AG10803 (cell line): ENCODE measurements around the gene FOXA1.
A peak's percentile ranks its signal among the peaks of the same experiment; 100 is the strongest.

Experiments
- DNase-seq: peaks from one replicate; pipeline ENCODE4 v3.0.0; 2010; ENCODE audit warnings: low read depth
- H3K4me3 ChIP-seq: 2 replicates; pipeline ENCODE4 v1.5.1; 2011; ENCODE audit warnings: mild to moderate bottlenecking, low read length, control low read depth
- TF ChIP-seq, protein P1 (sequence below): conservative IDR thresholded peaks from 2 replicates; pipeline ENCODE4 v1.5.1; 2011; ENCODE audit warnings: mild to moderate bottlenecking, low read length, control low read depth, inconsistent platforms

Gene FOXA1

DNA sequence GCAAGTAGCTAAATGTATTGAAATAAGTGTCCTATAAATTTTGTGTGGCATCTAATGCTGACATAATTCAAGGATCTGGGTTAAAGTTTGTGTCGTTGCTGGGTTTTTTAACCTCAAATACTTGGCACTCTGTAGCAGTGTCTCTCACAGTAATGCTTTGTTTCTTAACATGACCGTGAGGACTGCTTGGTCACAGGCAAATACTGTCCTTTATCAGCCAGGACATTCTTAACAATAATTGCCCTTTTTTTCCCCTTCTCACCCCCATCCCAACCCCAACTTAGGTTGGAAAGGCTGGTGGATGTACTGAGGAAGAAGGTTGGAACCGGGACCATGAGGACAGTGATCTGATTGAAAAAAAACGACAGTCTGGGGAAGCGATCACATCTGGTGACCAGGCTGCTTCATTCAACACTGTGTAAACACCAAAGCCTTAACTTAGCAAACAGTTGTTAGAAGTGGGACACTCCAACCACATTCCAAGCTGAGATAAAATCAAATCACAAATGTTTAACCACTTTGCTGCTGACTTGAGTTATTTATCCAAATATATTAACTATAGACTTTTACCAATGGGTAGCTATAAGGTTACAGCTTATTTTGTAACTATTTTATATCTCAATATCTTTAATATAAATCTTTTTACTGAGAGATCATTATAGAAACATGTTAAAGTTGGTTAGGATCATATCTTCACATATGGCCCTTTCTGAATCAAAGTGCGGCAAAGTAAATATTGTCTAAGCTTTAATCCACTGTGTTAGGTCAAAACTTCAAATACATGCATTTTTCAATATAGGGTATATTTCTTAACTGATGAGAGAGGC lies 48.2 kb downstream of the FOXA1 start:
- no peak overlapping the region for H3K4me3 ChIP-seq
- TF ChIP-seq, protein P1, sequence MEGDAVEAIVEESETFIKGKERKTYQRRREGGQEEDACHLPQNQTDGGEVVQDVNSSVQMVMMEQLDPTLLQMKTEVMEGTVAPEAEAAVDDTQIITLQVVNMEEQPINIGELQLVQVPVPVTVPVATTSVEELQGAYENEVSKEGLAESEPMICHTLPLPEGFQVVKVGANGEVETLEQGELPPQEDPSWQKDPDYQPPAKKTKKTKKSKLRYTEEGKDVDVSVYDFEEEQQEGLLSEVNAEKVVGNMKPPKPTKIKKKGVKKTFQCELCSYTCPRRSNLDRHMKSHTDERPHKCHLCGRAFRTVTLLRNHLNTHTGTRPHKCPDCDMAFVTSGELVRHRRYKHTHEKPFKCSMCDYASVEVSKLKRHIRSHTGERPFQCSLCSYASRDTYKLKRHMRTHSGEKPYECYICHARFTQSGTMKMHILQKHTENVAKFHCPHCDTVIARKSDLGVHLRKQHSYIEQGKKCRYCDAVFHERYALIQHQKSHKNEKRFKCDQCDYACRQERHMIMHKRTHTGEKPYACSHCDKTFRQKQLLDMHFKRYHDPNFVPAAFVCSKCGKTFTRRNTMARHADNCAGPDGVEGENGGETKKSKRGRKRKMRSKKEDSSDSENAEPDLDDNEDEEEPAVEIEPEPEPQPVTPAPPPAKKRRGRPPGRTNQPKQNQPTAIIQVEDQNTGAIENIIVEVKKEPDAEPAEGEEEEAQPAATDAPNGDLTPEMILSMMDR, result no peak
- DNase-seq, result peak; percentile 60

DNA sequence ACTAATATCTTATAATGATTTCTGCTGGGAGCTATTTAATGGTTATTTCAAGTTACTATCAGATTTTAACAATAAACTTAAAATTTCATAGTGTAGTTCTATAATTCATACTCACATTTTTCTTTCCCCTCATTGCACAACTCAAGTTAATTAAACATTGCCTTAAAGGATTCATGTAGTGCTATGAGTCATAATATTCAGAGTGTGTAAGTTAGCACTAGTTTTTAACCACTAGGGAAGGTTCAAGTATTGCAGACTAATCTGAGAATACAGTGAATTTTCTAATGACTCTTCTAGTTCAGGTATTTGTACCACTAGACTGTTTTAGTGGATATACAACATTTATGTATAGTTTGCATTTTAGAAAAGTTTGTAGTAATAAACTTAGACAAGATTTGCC lies 49.9 kb downstream of the FOXA1 start:
- no peak overlapping the region for H3K4me3 ChIP-seq
- TF ChIP-seq, protein P1, result no peak
- DNase-seq, result peak; percentile 4

DNA sequence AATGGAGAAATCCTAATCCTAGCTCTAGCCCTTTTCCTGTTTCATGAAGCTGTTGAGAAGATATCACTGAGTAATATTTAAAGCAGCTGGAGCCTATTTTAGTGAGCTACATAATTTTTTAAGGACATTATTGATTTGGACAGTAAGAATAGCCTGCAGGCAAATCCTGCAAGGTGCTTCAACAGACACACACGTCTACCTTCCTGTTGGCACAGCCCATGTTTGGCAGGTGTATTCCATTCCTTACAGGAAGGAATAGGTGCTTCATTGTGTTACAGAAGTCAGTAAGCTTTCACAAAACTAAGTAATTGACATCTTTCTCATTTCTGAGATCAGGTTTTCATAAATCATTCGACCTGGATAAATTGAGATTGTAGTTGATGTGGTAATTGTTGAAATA lies 50.6 kb downstream of the FOXA1 start:
- DNase-seq, result no peak
- no peak overlapping the region for H3K4me3 ChIP-seq
- TF ChIP-seq, protein P1, result no peak

DNA sequence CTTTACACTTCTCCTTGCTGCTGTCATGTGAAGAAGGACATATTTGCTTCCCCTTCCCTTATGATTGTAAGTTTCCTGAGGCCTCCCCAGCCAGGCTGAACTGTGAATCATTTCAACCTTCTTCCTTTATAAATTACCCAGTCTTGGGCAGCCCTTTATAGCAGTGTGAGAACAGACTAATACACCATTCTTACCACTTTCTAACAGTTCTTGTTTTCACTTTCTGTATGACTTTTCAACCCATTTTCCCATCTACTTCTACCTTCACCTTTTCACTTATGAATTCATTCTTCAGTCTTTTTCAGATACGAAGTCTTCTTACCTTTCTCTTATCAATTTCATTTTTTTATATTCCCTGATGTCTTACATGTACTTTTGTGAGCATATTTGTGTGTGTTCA lies 55.1 kb downstream of the FOXA1 start:
- DNase-seq, result no peak
- no peak overlapping the region for H3K4me3 ChIP-seq
- TF ChIP-seq, protein P1, result no peak
